ENCODE data around the gene CNNM1.

CNNM1 gene

DNA sequence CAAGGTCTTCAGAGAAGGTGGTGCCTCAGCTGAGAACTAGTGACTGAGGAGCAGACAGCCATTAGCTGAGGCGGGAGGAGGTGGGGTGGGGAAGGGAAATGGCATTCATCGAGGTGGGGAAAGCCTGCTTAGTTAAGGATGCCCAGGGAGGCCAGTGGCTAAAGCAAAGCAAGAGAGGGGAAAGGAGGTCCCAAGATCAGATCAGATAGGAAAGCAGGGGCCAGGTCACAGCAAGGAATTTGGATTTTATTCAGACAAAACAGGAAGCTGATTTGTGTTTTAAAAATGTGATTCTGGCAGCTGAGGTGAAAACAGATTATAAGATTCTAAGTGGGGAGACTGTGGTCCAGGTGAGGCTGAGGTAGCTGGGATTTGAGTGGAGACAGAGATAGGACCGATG lies 45.8 kb downstream of the CNNM1 start:
- DNase-seq = no peak

DNA sequence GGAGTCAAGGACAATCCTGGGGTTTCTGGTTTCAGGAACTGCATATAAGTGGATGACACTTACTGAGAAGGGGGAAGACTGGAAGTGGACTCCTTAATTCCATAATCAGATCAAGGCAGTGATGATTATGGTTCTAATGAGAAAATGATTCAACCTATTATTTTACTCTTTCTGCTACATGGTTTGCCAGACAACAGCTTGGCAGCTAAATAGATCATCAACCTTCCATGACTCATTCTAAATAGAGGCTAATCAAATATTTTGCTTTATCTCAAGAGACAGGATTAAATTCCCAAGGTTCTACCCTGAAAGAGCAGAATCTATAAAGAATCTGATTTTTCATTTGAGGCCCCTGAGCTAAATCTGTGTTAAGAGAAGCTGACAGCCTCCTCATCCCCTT lies 46.3 kb downstream of the CNNM1 start:
- no peak for DNase-seq

DNA sequence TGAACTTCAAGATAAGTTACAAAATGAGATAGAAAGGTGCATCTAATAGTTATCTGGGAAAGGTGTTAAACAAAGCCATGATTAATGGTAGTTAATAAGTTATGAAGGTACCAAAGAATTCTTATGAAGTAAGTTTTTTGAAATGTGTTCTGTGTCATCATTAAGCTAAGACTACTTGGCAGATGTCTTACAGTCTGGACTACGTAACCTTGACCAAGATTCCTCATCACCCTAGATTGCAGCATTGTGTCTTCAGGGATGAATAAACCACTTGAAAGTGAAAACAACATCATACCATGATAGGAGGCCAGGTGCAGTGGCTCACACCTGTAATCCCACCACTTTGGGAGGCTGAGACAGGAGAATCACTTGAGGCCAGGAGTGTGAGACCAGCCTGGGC lies 53.0 kb downstream of the CNNM1 start:
- DNase-seq = no peak

DNA sequence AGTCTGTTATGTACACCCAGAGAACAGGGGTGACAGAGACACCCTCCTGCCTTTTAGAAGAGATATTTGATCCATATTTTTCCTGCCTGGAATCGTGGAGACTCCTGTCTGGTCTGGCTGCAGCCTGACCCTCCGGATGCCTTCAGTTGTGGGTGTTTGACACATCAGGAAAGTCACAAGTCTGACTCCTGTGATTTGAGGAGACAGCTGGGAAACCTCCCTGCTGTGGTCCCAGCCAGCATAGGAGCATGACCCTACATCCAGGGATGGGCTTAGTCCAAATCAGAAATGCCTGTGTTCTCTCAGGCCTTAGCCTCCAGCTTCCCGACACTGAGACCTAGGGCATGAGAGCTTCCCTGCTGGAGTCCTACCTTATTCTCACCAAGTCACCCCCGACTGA lies 57.9 kb downstream of the CNNM1 start:
- DNase-seq = no peak

GRCh38 chr10:99387541-99387940 lies 58.4 kb downstream of the CNNM1 start:
- DNase-seq = no peak

DNA sequence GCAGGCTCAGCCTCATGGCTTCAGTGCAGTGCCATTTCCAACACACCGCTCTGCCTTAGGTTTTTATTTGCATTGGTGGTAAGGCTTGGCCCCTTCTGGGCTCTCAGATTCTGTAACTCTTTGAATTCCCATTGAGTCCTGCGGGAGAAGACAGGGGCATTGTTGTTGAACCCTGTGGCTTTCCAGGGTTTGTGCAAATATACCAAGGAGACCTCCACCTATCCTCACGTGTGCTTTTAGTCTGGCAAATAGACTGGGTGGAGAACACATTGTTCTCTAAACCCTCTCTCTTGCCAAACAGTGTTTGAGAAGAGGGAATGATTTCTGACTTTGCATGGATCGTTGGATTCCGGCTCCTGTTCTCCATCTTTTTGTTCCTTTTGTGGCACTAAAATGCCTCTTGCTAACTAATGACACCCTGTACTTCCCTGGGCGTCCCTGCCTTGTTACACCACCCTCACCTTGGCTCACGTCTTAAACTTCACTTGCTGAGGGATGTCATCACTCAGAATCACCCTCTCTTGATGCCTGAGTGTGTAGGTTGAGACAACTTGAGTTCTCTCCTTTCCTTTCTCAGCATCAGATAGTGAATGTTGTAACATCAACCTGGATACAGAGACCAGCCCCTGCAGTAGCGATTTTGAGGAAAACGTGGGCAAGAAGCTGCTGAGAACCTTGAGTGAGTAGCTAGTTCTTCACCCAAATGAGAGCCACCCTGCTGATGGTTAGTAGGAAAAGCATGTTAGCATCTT lies 60.7 kb downstream of the CNNM1 start:
- DNase-seq = no peak

DNA sequence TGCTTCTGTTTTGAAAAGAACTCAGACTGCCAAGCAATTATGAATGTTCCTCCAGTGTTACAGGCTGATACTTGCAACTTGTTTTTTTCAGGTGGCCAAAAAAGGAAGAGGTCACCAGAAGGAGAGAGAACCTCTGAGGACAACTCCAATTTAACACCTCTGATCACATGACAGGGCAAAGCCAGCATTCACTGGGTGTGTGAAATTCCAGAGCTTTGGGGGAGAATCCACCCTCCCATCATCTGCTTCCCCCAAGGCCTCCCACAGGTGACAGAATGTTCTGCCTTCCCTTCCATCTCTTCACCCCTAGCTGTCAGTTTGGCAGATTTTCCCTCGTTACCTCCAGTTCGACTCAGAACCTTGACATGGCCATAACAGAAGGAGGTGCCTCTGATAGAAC lies 62.2 kb downstream of the CNNM1 start:
- DNase-seq = no peak

- no peak for DNase-seq
These were observed 63.9 kb downstream of the CNNM1 start for GRCh38 chr10:99393036-99393435.

DNA sequence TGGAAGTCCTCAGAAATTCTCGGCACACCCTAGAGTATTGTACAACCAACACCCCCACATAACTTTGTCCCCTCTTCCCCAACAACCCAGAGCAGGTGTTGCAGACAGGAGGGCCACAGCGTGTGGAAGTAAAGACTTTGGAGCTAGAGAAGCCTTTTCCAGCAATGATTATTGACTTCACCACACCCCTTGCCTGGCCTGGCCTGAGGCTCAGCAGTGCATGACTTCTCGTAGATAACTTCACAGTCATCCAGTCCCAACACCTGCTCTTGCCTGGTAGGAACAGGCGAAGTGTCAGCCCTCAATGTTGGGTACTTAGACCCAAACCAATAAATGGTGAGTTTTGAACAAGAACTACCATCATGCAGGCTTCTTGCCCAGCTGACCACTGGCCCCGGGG lies 64.5 kb downstream of the CNNM1 start:
- DNase-seq = no peak

DNA sequence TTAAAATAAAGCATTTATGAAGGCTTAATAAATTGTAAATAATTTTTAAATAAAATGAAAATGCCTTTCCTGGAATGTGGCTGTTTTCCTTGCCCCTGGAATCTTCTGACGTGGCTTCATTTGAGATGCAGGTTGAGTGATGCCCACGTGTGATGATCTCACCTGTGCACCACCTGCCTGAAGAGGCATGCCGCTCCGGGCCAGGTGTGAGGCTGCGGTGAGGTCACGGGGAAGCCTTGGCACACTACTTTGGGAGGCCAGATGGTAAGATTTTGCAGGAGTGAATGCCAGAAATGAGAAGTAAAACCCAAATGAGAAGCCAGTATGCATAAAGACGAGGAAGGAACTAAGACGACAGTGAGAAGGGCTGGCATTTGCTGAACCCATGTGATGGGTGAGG lies 65.1 kb downstream of the CNNM1 start:
- peak in 1 of 2 donors; percentile 17 for DNase-seq

GRCh38 chr10:99394761-99395386 lies 65.7 kb downstream of the CNNM1 start:
- DNase-seq = no peak

GRCh38 chr10:99395750-99396445 lies 66.7 kb downstream of the CNNM1 start:
- DNase-seq = peak; percentile 20 to 59

DNA sequence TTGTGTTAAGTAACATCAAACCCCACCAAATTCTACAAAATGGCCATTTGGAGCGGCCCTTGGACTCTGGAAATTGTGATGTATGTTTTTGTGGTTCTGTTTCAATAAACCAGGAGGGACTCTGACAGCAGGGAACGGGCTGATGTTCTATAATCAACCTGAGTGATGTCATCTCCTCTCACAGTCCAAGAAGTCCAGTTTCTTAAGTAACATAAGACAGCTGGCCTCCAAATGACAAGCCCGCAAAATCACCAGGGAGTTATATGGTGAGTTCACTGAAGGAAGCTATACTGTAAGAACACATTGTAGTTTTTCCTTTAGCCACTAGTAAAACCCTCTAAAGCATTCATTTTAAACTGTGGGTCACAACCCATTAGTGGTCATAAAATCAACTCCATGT lies 67.3 kb downstream of the CNNM1 start:
- DNase-seq = no peak

DNA sequence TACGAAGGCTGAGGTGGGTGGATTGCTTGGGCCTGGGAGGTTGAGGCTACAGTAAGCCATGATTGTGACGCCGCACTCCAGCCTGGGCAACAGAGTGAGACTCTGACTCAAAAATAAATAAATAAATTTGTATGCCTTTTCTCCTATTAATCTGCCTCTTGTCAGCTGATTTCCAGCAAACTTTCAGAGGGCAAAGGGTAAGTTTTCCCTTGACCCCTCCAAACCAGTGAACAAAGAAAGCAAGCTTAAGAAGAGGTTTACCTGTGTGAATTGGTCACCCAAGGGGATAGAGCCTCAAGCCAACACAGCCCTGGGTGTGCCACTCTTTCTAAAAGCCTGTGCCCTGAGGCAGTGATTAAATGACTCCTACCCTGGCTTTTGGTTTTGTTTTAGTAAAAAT lies 70.5 kb downstream of the CNNM1 start:
- no peak for DNase-seq

GRCh38 chr10:99403674-99404073 lies 74.5 kb downstream of the CNNM1 start:
- peak in 1 of 2 donors; percentile 12 for DNase-seq

- no peak for DNase-seq
These were observed 77.0 kb downstream of the CNNM1 start for GRCh38 chr10:99406149-99406548.

- no peak for DNase-seq
These were observed 81.0 kb downstream of the CNNM1 start for GRCh38 chr10:99410146-99410545.

- DNase-seq = no peak
These were observed 81.7 kb downstream of the CNNM1 start for GRCh38 chr10:99410876-99411275.

GRCh38 chr10:99411546-99411945 lies 82.4 kb downstream of the CNNM1 start:
- no peak for DNase-seq

DNA sequence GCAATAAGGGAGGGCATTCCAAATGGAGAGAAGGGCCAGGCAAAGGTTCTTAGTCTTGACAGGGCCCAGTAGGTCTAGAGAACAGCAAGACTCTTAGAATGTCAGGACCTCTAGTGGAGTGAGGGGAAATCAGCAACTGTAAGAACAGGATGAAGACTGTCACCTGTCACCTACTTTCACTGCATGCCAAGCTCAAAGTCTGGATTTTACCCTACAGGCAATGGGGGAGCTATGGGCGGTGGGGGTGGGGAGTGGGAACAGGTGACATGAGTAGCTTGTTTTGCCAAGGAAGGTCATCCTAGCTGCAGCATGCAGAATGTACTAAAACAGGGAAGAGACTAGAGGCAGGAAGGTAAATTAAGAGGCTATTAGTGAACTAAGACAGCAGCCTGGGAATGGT lies 82.9 kb downstream of the CNNM1 start:
- DNase-seq = no peak

DNA sequence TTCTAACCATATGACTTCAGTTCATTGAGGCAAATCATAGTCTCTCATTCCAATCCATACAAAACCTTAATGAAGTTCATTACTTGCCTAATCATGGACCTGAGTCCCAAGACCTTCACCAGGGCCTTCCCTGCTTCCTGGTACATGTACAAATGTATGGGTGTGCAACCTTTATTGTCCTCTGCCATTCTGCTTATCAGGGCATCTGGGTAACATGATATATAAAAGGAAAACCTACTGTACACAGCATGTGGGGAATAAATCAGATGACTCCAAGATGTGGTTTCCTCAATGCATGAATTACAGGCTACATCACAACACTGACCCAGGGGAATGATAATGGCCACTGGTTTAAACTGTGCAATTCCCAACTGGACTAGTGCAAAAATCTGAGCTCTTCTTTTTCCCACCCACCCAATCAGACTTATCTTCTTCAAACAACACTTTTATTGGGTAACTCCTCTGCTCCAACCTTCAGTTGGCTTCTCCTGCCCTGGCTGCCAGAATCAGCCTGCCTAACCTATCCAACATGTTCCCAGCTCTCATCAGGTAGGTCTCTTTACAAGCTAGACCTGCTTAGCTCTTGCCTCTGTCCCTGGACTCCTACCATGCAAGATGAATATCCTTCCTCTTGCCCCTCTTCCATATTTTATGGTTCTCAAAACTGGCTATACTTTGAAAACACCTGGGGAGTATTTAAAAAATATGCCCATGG lies 89.9 kb downstream of the CNNM1 start:
- DNase-seq = no peak

GRCh38 chr10:99419688-99420087 lies 90.5 kb downstream of the CNNM1 start:
- no peak for DNase-seq

DNA sequence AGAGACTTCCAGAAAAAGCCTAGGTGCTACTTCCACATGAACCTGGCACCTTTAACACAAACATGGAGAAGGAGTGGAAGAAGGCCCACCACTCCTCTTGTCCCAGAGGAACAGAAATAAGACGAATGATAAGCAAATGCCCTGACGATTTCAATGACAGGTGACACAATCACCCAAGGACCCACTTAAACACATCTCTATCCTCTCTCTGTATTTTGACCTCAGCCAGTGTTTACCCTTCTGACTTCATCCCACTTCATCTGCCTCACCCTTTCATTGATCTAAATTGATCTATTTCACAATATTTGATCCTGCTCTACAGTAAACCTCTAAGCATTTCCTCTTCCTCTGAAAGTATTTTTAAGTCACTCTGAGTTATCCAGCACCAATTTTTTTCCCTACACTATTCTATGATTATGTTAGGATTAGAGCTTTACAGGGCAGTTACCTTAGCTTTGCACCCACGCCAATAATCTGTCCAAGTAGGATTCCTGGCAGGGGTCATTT lies 92.1 kb downstream of the CNNM1 start:
- DNase-seq = no peak

Measured in hippocampal formation (tissue), 2 donors.